ENCODE measurements around the gene CCDC120. TPM values are rescaled to one million over a fixed set of nuclear protein-coding genes. Genes with fewer than 3 reads are reported as not detected.

CCDC120 gene
- total RNA-seq, 1 experiment from 2014 or later, result 14.5 TPM

GRCh38 chrX:49064303-49064702 is 5.5 kb downstream of the CCDC120 start:
- DNase-seq, result no peak
- no peak overlapping the region; the same call in 1 of the 2 replicates for H3K14ac ChIP-seq (ENCODE audit: insufficient read depth, low read length)
- H2AFZ ChIP-seq (ENCODE audit: low read length), result no peak overlapping the region
- H3K18ac ChIP-seq (ENCODE audit: insufficient read length, low read depth, low read length), result no peak overlapping the region
- Mint-ChIP-seq H3K36me3 (ENCODE audit: insufficient read depth in 1 of 3, low read depth in 3 of 3) (peaks cover 13 to 63% (median 33%) of the 10 kb centered on the region in 3 experiments), H3K27me3 (ENCODE audit: low read depth) (peaks cover 1% of the 10 kb centered on the region; the same call in 1 of the 2 replicates), H3K4me1 (peaks cover 2 to 8% of the 10 kb centered on the region in 2 experiments; a peak in 2 of 4 replicates), H3K4me3 (no peak overlapping the region), H3K9me3 (peaks cover 74 to 84% of the 10 kb centered on the region in 2 experiments), H3K27ac (peak overlapping the region in 1 of 3 experiments; percentile 67; a peak in 1 of 7 replicates)
- no peak overlapping the region for H2BK12ac ChIP-seq (ENCODE audit: insufficient read length, low read depth, low read length)
- H4K91ac ChIP-seq (ENCODE audit: insufficient read length, low read depth, low read length), result no peak overlapping the region
- H2BK120ac ChIP-seq (ENCODE audit: low read depth, low read length, poor library complexity, severe bottlenecking), result no peak overlapping the region
- H3K56ac ChIP-seq (ENCODE audit: insufficient read length, low read depth, low read length), result no peak overlapping the region
- no peak overlapping the region for H3K23ac ChIP-seq (ENCODE audit: insufficient read length, low read depth, low read length)
- no peak overlapping the region for H2AK5ac ChIP-seq (ENCODE audit: insufficient read length, low read length)
- H3K27ac ChIP-seq (ENCODE audit: insufficient read length, low read depth, low read length), result no peak overlapping the region
- H4K8ac ChIP-seq (replicated peaks; ENCODE audit: insufficient read length, low read depth, low read length), result no peak overlapping the region
- H3K4me1 ChIP-seq (ENCODE audit: insufficient read depth, low read length), result no peaks in the 10 kb centered on the region
- H3K79me2 ChIP-seq (ENCODE audit: insufficient read depth, low read length), result peaks cover 3% of the 10 kb centered on the region
- no peaks in the 10 kb centered on the region for H3K9me3 ChIP-seq (ENCODE audit: control insufficient read depth, low read depth, low read length)
- H3T11ph ChIP-seq (ENCODE audit: low read length), result no peak overlapping the region
- no peaks in the 10 kb centered on the region for H3K27me3 ChIP-seq (ENCODE audit: insufficient read depth, low read length)
- peaks cover 2% of the 10 kb centered on the region for H3K79me1 ChIP-seq (ENCODE audit: insufficient read depth, low read depth, low read length, poor library complexity, severe bottlenecking)
- TF ChIP-seq, protein P1, sequence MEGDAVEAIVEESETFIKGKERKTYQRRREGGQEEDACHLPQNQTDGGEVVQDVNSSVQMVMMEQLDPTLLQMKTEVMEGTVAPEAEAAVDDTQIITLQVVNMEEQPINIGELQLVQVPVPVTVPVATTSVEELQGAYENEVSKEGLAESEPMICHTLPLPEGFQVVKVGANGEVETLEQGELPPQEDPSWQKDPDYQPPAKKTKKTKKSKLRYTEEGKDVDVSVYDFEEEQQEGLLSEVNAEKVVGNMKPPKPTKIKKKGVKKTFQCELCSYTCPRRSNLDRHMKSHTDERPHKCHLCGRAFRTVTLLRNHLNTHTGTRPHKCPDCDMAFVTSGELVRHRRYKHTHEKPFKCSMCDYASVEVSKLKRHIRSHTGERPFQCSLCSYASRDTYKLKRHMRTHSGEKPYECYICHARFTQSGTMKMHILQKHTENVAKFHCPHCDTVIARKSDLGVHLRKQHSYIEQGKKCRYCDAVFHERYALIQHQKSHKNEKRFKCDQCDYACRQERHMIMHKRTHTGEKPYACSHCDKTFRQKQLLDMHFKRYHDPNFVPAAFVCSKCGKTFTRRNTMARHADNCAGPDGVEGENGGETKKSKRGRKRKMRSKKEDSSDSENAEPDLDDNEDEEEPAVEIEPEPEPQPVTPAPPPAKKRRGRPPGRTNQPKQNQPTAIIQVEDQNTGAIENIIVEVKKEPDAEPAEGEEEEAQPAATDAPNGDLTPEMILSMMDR (conservative IDR thresholded peaks at IDR 0.05), result no peak
- H4K20me1 ChIP-seq (ENCODE audit: control insufficient read depth, insufficient read depth, insufficient read length), result no peaks in the 10 kb centered on the region
- no peak overlapping the region for H3K4ac ChIP-seq (ENCODE audit: low read depth, low read length)
- H3K23me2 ChIP-seq (ENCODE audit: insufficient read length, low read depth, low read length, poor library complexity, severe bottlenecking), result peaks cover 2% of the 10 kb centered on the region
- no peak overlapping the region for H3K4me2 ChIP-seq (ENCODE audit: insufficient read depth, insufficient read length, low read length)
- H2BK15ac ChIP-seq (ENCODE audit: low read depth, low read length), result no peak overlapping the region
- H2BK20ac ChIP-seq (ENCODE audit: low read depth, low read length, poor library complexity, severe bottlenecking), result no peak overlapping the region
- H3K9ac ChIP-seq (ENCODE audit: extremely low read depth, insufficient read length, low read length), result no peak overlapping the region
- WGBS (ENCODE audit: extremely low coverage, insufficient read length, low lambda C conversion rate), result no CpG with 5 or more reads among the region's 20 CpGs
- H2BK5ac ChIP-seq (ENCODE audit: insufficient read length, low read length), result no peak overlapping the region
- H4K5ac ChIP-seq (ENCODE audit: insufficient read length, low read depth, low read length), result no peak overlapping the region

All from H9 (cell line).